MM.1S (cell line): ENCODE results near the gene DIS3L2.
"Not testable (repeated sequence)": the region's sequence is repeated elsewhere in the genome, so short reads cannot be mapped to it uniquely, and the experiment has no call there.

Source experiments
- DNase-seq: peaks from one replicate; pipeline ENCODE4 v3.0.0-alpha.2; 2015
- H2AFZ ChIP-seq: fragments of 300-600 bp; sonication (generic); 2 replicates; pipeline ENCODE4 v1.6.0; 2016; ENCODE audit warnings: antibody characterized with exemption, low read length
- H3F3A ChIP-seq: fragments of 300-600 bp; sonication (generic); 2 replicates; pipeline ENCODE4 v1.6.1; 2016; ENCODE audit warnings: mild to moderate bottlenecking, antibody characterized with exemption, low read length, moderate library complexity, mixed read lengths; ENCODE audit not compliant: insufficient read depth
- H3K27ac ChIP-seq: fragments of 300-600 bp; sonication (generic); 2 replicates; pipeline ENCODE4 v1.5.1; 2016; ENCODE audit warnings: mild to moderate bottlenecking, low read length
- H3K27me3 ChIP-seq: fragments of 300-600 bp; sonication (generic); replicated peaks from 2 replicates; pipeline ENCODE4 v1.6.0; 2016; ENCODE audit warnings: low read length; ENCODE audit not compliant: insufficient read depth
- H3K36me3 ChIP-seq: fragments of 300-600 bp; sonication (generic); replicated peaks from 2 replicates; pipeline ENCODE4 v1.6.1; 2016; ENCODE audit warnings: mild to moderate bottlenecking, low read length, mixed read lengths; ENCODE audit not compliant: insufficient read depth
- H3K4me1 ChIP-seq: fragments of 300-600 bp; sonication (generic); 2 replicates; pipeline ENCODE4 v1.6.1; 2016; ENCODE audit warnings: low read length, mixed read lengths
- H3K4me2 ChIP-seq: fragments of 300-600 bp; sonication (generic); 2 replicates; pipeline ENCODE4 v1.6.0; 2016; ENCODE audit warnings: low read depth, low read length
- H3K4me3 ChIP-seq: fragments of 300-600 bp; sonication (generic); 2 replicates; pipeline ENCODE4 v1.5.1; 2016; ENCODE audit warnings: low read length, mixed read lengths
- H3K79me2 ChIP-seq: fragments of 300-600 bp; sonication (generic); 2 replicates; pipeline ENCODE4 v1.6.1; 2016; ENCODE audit warnings: mixed run types, low read length, mixed read lengths
- H3K9ac ChIP-seq: fragments of 300-600 bp; sonication (generic); 2 replicates; pipeline ENCODE4 v1.6.1; 2016; ENCODE audit warnings: low read length, mixed read lengths
- H3K9me2 ChIP-seq: fragments of 300-600 bp; sonication (generic); replicated peaks from 2 replicates; pipeline ENCODE4 v1.6.1; 2016; ENCODE audit warnings: mild to moderate bottlenecking, low read length, mixed read lengths; ENCODE audit not compliant: insufficient read depth
- H3K9me3 ChIP-seq: fragments of 300-600 bp; sonication (generic); replicated peaks from 2 replicates; pipeline ENCODE4 v1.6.1; 2016; ENCODE audit warnings: mild to moderate bottlenecking, low read length, mixed read lengths; ENCODE audit not compliant: insufficient read depth
- H4K20me1 ChIP-seq: fragments of 300-600 bp; sonication (generic); 2 replicates; pipeline ENCODE4 v1.6.1; 2016; ENCODE audit warnings: mild to moderate bottlenecking, low read length, moderate library complexity, mixed read lengths; ENCODE audit not compliant: insufficient read depth
- EZH2 ChIP-seq: fragments of 300-600 bp; sonication (generic); optimal IDR thresholded peaks from 2 replicates; pipeline ENCODE3; 2017; ENCODE audit warnings: low read depth, mild to moderate bottlenecking, antibody characterized with exemption, low read length, mixed read lengths
- EZH2phosphoT487 ChIP-seq: fragments of 300-600 bp; sonication (generic); IDR thresholded peaks from 2 replicates; pipeline ENCODE4 v1.6.1; 2018; ENCODE audit warnings: antibody characterized with exemption, low read length
- TF ChIP-seq, protein P1 (sequence below): fragments of 300-600 bp; sonication (generic); IDR thresholded peaks from 2 replicates; pipeline ENCODE4 v1.5.1; 2016; ENCODE audit warnings: antibody characterized with exemption, low read length, mixed read lengths

The DIS3L2 gene

DNA sequence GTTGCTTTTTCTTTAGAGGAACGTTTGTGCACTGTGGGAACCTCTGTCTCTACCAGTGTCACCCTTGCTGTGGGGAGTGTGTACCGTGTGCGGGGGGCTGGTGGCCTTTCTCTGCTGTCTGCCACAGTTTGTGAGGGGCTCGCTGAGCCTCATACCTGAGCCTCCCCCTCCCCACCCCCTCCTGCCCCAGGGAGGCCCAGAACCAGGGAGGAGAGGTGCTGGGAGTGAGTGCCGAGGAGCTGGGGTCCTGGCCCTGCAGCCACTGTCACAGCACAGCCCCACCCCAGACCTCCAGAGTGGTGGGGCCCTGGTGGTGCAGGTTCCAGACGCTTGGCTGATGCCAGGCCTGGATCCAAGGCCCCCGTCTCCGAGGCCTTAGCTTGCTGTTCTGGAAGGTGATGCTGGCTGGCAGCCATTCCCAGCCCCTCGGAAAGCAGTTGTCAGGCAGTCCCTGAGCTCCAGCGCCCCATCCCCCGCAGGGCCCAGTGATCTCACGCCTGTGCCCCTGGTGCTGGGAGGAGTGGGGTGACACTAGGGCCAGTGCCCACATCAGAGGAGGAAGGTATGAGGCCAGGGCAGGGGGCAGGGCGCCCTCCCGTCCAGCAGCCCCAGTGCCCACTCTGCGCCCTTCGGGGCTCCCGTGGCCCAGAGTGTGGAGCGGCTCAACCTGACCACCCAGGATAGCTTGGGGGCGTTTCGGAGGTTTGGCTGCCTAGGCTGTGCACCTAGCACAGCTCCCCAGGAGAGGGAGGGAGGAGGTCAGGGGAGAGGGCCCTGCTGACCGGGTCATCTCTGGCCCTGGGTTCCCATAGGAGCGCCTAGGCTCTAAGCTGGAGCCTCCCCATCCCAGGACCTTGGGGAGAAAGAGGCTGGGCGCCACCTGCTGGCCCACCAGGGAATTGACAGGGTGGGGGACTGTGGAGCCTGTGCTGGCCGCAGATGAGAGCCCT, 364.1 kb downstream of the DIS3L2 start:
- H2AFZ ChIP-seq: no peak overlapping the region
- H3K79me2 ChIP-seq: no peaks in the 10 kb centered on the region
- no peaks in the 10 kb centered on the region for H3K27me3 ChIP-seq
- no peaks in the 10 kb centered on the region for H3K4me1 ChIP-seq
- no peaks in the 10 kb centered on the region for H3K9me3 ChIP-seq
- H3K4me2 ChIP-seq: no peak overlapping the region
- H3K27ac ChIP-seq: no peak overlapping the region
- H3K9me2 ChIP-seq: no peaks in the 10 kb centered on the region
- no peak for DNase-seq
- H3K9ac ChIP-seq: no peak overlapping the region
- no peak overlapping the region for H3K4me3 ChIP-seq
- H4K20me1 ChIP-seq: no peaks in the 10 kb centered on the region
- H3K36me3 ChIP-seq: no peaks in the 10 kb centered on the region
- no peaks in the 10 kb centered on the region for H3F3A ChIP-seq
- TF ChIP-seq, protein P1, sequence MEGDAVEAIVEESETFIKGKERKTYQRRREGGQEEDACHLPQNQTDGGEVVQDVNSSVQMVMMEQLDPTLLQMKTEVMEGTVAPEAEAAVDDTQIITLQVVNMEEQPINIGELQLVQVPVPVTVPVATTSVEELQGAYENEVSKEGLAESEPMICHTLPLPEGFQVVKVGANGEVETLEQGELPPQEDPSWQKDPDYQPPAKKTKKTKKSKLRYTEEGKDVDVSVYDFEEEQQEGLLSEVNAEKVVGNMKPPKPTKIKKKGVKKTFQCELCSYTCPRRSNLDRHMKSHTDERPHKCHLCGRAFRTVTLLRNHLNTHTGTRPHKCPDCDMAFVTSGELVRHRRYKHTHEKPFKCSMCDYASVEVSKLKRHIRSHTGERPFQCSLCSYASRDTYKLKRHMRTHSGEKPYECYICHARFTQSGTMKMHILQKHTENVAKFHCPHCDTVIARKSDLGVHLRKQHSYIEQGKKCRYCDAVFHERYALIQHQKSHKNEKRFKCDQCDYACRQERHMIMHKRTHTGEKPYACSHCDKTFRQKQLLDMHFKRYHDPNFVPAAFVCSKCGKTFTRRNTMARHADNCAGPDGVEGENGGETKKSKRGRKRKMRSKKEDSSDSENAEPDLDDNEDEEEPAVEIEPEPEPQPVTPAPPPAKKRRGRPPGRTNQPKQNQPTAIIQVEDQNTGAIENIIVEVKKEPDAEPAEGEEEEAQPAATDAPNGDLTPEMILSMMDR: 0 out of 2 replicates have a peak, but pooled peaks have one; percentile 9
- TF ChIP-seq EZH2 (no peak), EZH2phosphoT487 (no peak)

GRCh38 chr2:232326274-232327104, 365.0 kb downstream of the DIS3L2 start:
- DNase-seq, H3K27me3 ChIP-seq, H3K9me3 ChIP-seq, H2AFZ ChIP-seq, H3K4me3 ChIP-seq, H3K79me2 ChIP-seq, H3F3A ChIP-seq, H3K9me2 ChIP-seq, H4K20me1 ChIP-seq, H3K4me1 ChIP-seq, H3K36me3 ChIP-seq, H3K9ac ChIP-seq, H3K4me2 ChIP-seq, H3K27ac ChIP-seq: not testable (repeated sequence)

DNA sequence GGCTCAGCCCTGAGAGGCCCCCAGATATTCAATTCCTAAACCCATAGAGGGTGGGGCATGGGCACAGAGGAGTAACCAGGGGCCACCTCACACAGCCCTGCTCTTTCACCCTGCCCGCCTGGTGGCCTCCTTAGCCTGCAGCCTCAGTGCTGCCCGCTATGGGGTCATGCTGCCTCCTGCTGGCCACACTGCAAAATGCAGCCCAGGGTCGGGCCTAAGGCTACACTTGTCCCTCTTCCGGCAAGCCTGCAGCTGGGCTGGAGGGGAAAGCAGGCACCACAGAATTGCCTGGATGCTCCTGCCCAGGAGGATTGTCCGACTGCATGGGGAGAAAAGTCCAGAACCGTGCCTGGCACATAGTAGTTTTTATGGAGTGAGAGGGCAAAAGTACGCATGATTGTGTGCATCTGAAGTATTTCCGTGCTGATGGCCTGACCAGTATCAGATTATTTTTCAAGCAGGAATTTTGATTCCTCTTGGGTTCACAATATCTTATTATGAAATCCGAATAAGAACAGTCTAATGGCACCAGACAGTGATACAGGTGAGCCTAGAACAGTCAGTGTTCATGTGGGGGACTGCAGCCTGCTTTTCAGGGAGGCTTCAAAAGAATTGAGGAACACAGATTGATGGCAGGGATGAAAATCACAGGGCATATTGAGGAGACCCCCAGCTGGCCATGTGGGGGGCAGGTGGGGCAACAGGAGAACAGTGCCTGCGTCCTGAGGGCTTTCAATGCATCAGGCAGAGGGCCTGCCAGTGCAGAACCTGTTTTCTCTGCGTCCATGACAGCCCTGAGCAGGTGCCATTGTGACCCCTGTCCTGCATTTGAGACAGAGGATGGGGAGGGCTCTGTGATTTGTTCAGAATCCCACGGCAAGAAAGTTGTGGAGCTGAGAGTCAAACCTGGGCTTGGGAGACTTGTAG, 365.9 kb downstream of the DIS3L2 start:
- H4K20me1 ChIP-seq: no peaks in the 10 kb centered on the region
- no peaks in the 10 kb centered on the region for H3K4me1 ChIP-seq
- H3K27me3 ChIP-seq: no peaks in the 10 kb centered on the region
- no peak overlapping the region for H2AFZ ChIP-seq
- no peak overlapping the region for H3K4me3 ChIP-seq
- H3K4me2 ChIP-seq: no peak overlapping the region
- no peaks in the 10 kb centered on the region for H3K9me3 ChIP-seq
- no peak overlapping the region for H3K9ac ChIP-seq
- DNase-seq: peak; percentile 54
- no peaks in the 10 kb centered on the region for H3K79me2 ChIP-seq
- no peaks in the 10 kb centered on the region for H3F3A ChIP-seq
- no peak overlapping the region for H3K27ac ChIP-seq
- no peaks in the 10 kb centered on the region for H3K9me2 ChIP-seq
- no peaks in the 10 kb centered on the region for H3K36me3 ChIP-seq
- TF ChIP-seq, protein P1: peak; percentile 70
- TF ChIP-seq EZH2: no peak
- TF ChIP-seq EZH2phosphoT487: no peak
